ENCODE results near the gene TMEM175.
"Not testable (repeated sequence)": the region's sequence is repeated elsewhere in the genome, so short reads cannot be mapped to it uniquely, and the experiment has no call there.

Gene TMEM175

GRCh38 chr4:917466-917865 is 14.8 kb upstream of the TMEM175 start:
- Histone ChIP-seq H3K9ac (ENCODE audit: low read depth, low read length) (no peak overlapping the region), H3K36me3 (ENCODE audit: insufficient read depth, low read length) (no peaks in the 10 kb centered on the region), H3K9me3 (ENCODE audit: control insufficient read depth, insufficient read depth, low read length) (no peaks in the 10 kb centered on the region), H3K4me1 (ENCODE audit: insufficient read depth, low read length) (no peaks in the 10 kb centered on the region)

DNA sequence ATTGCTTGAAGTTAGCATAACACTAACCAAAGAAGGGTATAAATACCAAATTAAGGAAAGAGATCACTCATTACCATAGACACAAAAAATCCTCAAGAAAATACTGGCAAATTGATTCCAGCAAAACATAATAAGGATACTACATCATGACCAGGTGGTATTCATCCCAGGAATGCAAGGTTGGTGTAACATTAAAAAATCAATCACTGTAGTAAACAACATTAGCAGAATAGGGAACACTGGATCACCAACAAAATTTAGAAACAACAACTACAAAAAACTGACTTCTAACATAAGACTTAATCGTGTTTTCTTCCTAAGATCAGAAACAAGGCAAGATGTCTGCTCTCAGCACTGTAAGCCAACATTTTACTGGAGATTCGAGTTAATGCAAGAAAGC is 14.3 kb upstream of the TMEM175 start:
- Histone ChIP-seq H3K9ac (ENCODE audit: low read depth, low read length) (no peak overlapping the region), H3K4me1 (ENCODE audit: insufficient read depth, low read length) (no peaks in the 10 kb centered on the region), H3K9me3 (ENCODE audit: control insufficient read depth, insufficient read depth, low read length) (no peaks in the 10 kb centered on the region), H3K36me3 (ENCODE audit: insufficient read depth, low read length) (no peaks in the 10 kb centered on the region)

- H3K9me3 ChIP-seq (ENCODE audit: control insufficient read depth, insufficient read depth, low read length); H3K36me3 ChIP-seq (ENCODE audit: insufficient read depth, low read length); H3K4me1 ChIP-seq (ENCODE audit: insufficient read depth, low read length); H3K9ac ChIP-seq (ENCODE audit: low read depth, low read length): not testable (repeated sequence)
These were observed 13.7 kb upstream of the TMEM175 start for GRCh38 chr4:918591-918990.

DNA sequence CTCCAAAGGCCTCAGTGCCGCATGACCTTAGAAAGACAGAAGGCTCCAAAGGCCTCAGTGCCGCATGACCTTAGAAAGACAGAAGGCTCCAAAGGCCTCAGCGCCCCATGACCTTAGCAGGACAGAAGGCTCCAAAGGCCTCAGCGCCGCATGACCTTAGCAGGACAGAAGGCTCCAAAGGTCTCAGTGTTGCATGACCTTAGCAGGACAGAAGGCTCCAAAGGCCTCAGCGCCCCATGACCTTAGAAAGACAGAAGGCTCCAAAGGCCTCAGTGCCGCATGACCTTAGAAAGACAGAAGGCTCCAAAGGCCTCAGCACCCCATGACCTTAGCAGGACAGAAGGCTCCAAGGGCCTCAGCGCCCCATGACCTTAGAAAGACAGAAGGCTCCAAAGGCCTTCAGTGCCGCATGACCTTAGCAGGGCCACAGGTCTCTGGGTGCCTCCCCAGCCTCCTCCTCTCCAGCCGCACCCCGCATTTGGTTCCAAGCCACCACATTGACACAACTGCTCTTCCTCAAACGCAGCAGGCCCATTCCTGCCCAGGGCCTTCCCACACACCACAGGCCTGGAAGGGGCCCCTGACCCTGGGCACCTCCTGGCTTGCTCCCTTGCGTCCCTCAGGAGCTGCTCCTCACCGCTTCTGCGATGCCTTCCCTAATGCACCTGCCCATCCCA is 13.1 kb upstream of the TMEM175 start:
- not testable (repeated sequence) for H3K9ac ChIP-seq (ENCODE audit: low read depth, low read length); H3K4me1 ChIP-seq (ENCODE audit: insufficient read depth, low read length); H3K36me3 ChIP-seq (ENCODE audit: insufficient read depth, low read length); H3K9me3 ChIP-seq (ENCODE audit: control insufficient read depth, insufficient read depth, low read length)

- Histone ChIP-seq H3K9me3 (ENCODE audit: control insufficient read depth, insufficient read depth, low read length) (no peaks in the 10 kb centered on the region), H3K36me3 (ENCODE audit: insufficient read depth, low read length) (no peaks in the 10 kb centered on the region), H3K9ac (ENCODE audit: low read depth, low read length) (no peak overlapping the region), H3K4me1 (ENCODE audit: insufficient read depth, low read length) (peaks cover 8% of the 10 kb centered on the region; the same call in 1 of the 2 replicates)
These were observed 10.4 kb upstream of the TMEM175 start for GRCh38 chr4:921830-922331.

DNA sequence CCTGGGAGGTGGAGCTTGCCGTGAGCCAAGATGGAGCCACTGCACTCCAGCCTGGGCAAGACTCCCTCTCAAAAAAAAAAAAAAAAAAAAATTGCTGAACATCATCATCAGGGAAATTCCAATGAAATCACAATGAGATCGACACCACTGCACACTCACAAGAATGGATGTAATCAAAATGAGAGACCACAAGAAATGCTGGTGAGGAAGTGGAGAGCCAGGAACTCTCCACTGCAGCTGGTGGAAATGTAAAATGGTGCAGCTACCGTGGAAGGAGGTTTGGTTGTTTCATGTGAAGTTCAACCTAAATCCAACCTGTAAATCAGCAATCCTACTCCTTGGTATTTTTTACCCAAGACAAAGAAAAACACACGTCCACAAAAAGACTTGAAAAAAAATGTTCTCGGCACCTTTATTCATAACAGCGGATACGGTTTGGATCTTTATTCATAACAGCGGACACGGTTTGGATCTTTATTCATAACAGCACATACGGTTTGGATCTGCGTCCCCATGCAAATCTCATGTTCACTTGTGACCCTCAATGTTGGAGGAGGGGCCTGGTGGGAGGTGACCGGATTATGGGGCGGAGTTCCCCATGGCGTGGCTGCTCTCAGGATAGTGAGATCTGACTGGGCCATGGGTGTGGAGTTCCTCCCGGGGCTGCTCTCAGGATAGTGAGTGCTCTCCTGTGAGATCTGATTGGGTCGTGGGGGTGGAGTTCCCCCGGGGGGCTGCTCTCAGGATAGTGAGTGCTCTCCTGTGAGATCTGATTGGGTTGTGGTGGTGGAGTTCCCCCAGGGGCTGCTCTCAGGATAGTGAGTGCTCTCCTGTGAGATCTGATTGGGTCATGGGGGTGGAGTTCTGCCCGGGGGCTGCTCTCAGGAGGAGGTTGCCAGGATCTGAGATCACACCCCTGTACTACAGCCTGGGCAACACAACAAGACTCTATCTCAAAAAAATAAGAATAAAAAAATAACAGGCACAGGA is 7.9 kb upstream of the TMEM175 start:
- Histone ChIP-seq H3K36me3 (ENCODE audit: insufficient read depth, low read length) (no peaks in the 10 kb centered on the region), H3K9ac (ENCODE audit: low read depth, low read length) (no peak overlapping the region), H3K9me3 (ENCODE audit: control insufficient read depth, insufficient read depth, low read length) (no peaks in the 10 kb centered on the region), H3K4me1 (ENCODE audit: insufficient read depth, low read length) (peaks cover 8% of the 10 kb centered on the region; the same call in 1 of the 2 replicates)

DNA sequence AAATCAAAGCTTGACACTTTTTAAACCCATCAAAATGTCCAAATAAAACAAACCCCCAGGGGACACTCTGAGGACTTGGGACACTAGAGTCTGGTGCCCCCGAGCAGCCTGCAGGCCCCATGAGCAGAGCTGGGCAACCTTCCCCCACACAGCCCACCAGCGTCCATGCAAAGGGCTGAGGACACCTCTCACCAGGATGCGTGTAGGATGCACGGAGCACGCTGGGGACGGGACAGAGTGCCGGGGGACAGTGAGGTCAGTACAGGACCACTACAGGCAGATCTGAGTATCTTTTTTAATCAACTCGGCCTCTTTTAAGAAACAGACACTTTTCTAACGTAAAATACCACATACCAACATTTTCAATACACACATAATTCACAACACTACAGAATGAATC is 7.1 kb upstream of the TMEM175 start:
- no peak overlapping the region for H3K9ac ChIP-seq (ENCODE audit: low read depth, low read length)
- H3K4me1 ChIP-seq (ENCODE audit: insufficient read depth, low read length): peaks cover 8% of the 10 kb centered on the region; the same call in 1 of the 2 replicates
- no peaks in the 10 kb centered on the region for H3K9me3 ChIP-seq (ENCODE audit: control insufficient read depth, insufficient read depth, low read length)
- H3K36me3 ChIP-seq (ENCODE audit: insufficient read depth, low read length): no peaks in the 10 kb centered on the region

DNA sequence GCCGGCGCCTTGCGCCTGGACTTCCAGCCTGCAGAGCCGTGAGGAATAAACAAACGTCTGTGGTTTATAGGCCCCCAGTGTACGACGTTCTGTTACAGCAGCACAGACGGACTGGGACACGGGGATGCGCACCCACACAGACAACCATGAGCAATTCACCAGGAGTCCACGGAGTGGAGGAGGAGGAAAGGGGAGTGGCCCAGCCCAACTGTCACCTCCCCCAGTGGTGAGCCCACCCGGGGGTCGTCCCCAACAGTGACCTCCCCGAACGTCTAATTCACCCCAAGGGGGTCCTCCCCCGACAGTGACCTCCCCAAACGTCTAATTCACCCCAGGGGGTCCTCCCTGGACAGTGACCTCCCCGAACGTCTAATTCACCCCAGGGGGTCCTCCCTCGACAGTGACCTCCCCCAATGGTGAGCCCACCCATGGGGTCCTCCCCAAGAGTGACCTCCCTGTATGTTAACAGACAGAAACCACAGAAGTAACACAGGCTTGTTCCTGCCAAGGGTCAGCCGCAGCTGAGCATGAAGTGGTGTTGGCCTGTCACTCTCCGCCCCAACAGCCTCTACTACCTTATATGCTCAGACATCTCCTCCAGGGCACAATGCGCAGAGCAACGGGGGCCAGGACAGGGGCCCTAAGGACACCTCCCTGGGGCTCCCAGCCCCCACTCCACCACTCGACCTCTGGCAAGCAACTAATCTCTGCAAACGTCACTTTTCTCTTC is 6.3 kb upstream of the TMEM175 start:
- Histone ChIP-seq H3K4me1 (ENCODE audit: insufficient read depth, low read length) (peaks cover 13% of the 10 kb centered on the region; the same call in 1 of the 2 replicates), H3K9me3 (ENCODE audit: control insufficient read depth, insufficient read depth, low read length) (no peaks in the 10 kb centered on the region), H3K9ac (ENCODE audit: low read depth, low read length) (no peak overlapping the region), H3K36me3 (ENCODE audit: insufficient read depth, low read length) (no peaks in the 10 kb centered on the region)

- Histone ChIP-seq H3K9ac (ENCODE audit: low read depth, low read length) (no peak overlapping the region), H3K36me3 (ENCODE audit: insufficient read depth, low read length) (no peaks in the 10 kb centered on the region), H3K9me3 (ENCODE audit: control insufficient read depth, insufficient read depth, low read length) (no peaks in the 10 kb centered on the region), H3K4me1 (ENCODE audit: insufficient read depth, low read length) (peaks cover 13% of the 10 kb centered on the region; the same call in 1 of the 2 replicates)
These were observed 5.7 kb upstream of the TMEM175 start for GRCh38 chr4:926538-926937.

DNA sequence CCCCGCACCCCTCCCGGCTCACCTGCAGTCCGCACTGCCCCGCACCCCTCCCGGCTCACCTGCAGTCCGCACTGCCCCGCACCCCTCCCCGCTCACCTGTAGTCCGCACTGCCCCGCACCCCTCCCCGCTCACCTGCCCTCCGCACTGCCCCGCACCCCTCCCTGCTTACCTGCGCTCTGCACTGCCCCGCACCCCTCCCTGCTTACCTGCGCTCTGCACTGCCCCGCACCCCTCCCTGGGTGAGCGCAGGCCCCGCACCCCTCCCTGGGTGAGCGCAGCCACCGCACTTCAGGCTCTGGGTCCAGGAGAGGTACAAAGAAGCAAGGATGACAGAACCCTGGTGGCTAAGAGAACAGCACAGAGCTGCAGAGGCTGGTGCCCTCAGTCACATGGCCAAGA is 4.7 kb upstream of the TMEM175 start:
- H3K9ac ChIP-seq (ENCODE audit: low read depth, low read length); H3K36me3 ChIP-seq (ENCODE audit: insufficient read depth, low read length); H3K9me3 ChIP-seq (ENCODE audit: control insufficient read depth, insufficient read depth, low read length): not testable (repeated sequence)
- peaks cover 13% of the 10 kb centered on the region; the same call in 1 of the 2 replicates for H3K4me1 ChIP-seq (ENCODE audit: insufficient read depth, low read length)

DNA sequence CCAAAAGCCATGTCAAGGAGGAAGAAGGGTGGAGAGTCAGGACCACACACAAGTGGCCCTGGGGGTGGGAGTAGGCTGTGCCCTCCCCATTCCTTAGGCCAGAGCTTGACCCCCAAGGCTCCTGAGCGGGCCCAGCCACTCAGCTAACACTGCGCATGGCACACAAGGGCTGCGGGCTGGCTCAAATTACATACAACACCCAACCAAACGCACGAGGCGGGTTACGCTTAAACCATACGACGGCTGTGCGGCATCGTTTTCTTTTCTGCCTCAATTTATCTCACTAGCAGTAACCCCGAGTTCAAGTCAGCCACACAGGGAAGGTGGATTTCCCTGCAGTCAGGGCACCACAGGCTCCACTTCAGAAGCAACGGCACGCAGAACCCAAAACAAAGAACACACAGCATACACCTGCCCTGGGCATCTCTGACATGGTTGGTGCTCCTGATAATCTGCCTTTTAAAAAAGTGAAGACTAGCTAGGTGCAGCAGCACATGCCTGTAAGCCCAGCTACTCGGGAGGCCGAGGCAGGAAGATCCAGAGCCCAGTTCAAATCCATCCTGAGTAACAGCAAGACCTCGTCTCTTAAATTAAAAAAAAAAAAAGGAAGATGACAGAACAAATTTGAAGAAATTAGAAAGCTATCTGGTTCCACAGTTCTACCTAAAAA is 3.0 kb upstream of the TMEM175 start:
- no peaks in the 10 kb centered on the region for H3K9me3 ChIP-seq (ENCODE audit: control insufficient read depth, insufficient read depth, low read length)
- peaks cover 11% of the 10 kb centered on the region; the same call in 1 of the 2 replicates for H3K4me1 ChIP-seq (ENCODE audit: insufficient read depth, low read length)
- H3K9ac ChIP-seq (ENCODE audit: low read depth, low read length): no peak overlapping the region
- H3K36me3 ChIP-seq (ENCODE audit: insufficient read depth, low read length): no peaks in the 10 kb centered on the region

DNA sequence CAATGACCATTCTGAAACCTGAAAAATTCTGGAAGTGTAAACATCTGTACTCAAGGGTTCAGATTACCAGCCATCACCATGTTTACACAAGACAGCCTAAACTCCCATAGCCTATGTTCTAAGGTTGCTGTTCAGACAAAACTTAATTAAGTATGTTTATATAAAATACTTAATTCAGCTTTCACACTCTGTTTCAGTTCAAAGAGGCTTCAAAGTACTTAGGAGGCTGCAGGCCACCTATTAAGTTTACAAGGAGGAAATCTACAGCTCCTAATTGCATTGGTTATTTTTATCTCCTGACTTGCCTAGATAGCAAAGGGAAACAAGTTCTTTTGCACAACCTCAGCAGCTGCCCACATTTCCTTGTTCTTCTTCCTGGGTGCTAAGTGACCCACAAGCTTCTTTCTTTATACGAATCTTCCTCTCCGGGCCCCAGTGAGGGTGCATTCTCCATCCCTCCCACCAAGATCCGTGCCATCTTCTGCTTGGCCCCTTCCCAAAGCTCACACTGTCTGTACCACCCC is 2.2 kb upstream of the TMEM175 start:
- H3K4me1 ChIP-seq (ENCODE audit: insufficient read depth, low read length): peaks cover 8% of the 10 kb centered on the region; the same call in 1 of the 2 replicates
- no peaks in the 10 kb centered on the region for H3K9me3 ChIP-seq (ENCODE audit: control insufficient read depth, insufficient read depth, low read length)
- no peaks in the 10 kb centered on the region for H3K36me3 ChIP-seq (ENCODE audit: insufficient read depth, low read length)
- no peak overlapping the region for H3K9ac ChIP-seq (ENCODE audit: low read depth, low read length)

DNA sequence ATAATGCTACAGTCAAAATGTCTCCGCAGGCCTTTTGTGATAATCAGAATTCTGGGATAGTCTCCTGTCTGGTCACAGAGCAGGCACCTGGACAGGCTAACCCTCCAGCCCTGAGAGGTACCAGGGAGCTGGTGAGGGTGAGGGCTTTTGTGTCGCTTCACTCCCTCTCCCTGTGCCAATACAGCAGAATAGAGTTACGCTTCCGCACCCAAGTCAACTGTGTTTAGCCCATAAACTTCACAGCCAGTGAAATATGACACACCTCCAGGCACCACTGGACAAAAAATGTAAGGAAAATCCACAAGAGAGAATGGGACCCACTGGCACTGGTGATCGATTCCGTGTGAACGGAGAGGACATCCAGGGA is 1.4 kb upstream of the TMEM175 start:
- peaks cover 5% of the 10 kb centered on the region; the same call in 1 of the 2 replicates for H3K4me1 ChIP-seq (ENCODE audit: insufficient read depth, low read length)
- H3K9me3 ChIP-seq (ENCODE audit: control insufficient read depth, insufficient read depth, low read length): no peaks in the 10 kb centered on the region
- peak overlapping the region; percentile 85 for H3K9ac ChIP-seq (ENCODE audit: low read depth, low read length)
- H3K36me3 ChIP-seq (ENCODE audit: insufficient read depth, low read length): no peaks in the 10 kb centered on the region
